ENCODE measurements around the gene PPM1F. TPM values are rescaled to one million over a fixed set of nuclear protein-coding genes. Genes with fewer than 3 reads are reported as not detected.

Gene PPM1F
- polyA plus RNA-seq, 2 of the 4 experiments (the other 2 are of a cell fraction) = 11.0 to 14.2 TPM

GRCh38 chr22:21963286-21963685 lies 10.6 kb upstream of the PPM1F start:
- FAIRE-seq (no peak), DNase-seq (ENCODE audit: low read depth in 1 of 2, low spot score in 1 of 2) (no peak), ATAC-seq (no peak)
- Histone ChIP-seq H3K9me3 (no peaks in the 10 kb centered on the region), H3K4me3 (no peak overlapping the region), H3K27ac (no peak overlapping the region), H3K4me1 (no peaks in the 10 kb centered on the region), H3K4me2 (no peak overlapping the region)
- ChIA-PET POLR2A (no interaction called here), CTCF (interaction anchor here (2.7 to 3.3 kb wide), 2 partner anchors 9 to 11 kb away, joined by 13 to 16 read pairs; partner anchors contain the start of gene PPM1F)
- no peak for TF ChIP-seq FOXS1 (CRISPR knock-in tag; IDR thresholded peaks at IDR 0.05)
- no peak for TF ChIP-seq KDM5A (IDR thresholded peaks at IDR 0.05)
- no peak for TF ChIP-seq GATA3 (IDR thresholded peaks at IDR 0.05; ENCODE audit: borderline replicate concordance)
- TF ChIP-seq ZFP36 (IDR thresholded peaks at IDR 0.05; ENCODE audit: borderline replicate concordance, partially characterized antibody) = no peak
- TF ChIP-seq CHD4 (IDR thresholded peaks at IDR 0.05; ENCODE audit: borderline replicate concordance) = no peak
- TF ChIP-seq MAFK (IDR thresholded peaks at IDR 0.05; ENCODE audit: partially characterized antibody) = no peak
- no peak for TF ChIP-seq HDAC2 (IDR thresholded peaks at IDR 0.05)
- TF ChIP-seq CEBPB (IDR thresholded peaks at IDR 0.05) = no peak
- TF ChIP-seq TP53 (CRISPR knock-in tag; IDR thresholded peaks at IDR 0.05) = no peak
- no peak for TF ChIP-seq NFE2L2 (conservative IDR thresholded peaks at IDR 0.05; ENCODE audit: low read length)
- 91% methylated on average over 7 of the region's 7 CpGs for WGBS (ENCODE audit: missing lambda C conversion rate)

GRCh38 chr22:21962655-21962949 lies 10.0 kb upstream of the PPM1F start:
- ChIA-PET CTCF (interaction anchor here (2.7 to 3.3 kb wide), 2 partner anchors 10 kb away, joined by 13 to 16 read pairs; partner anchors contain the start of gene PPM1F), POLR2A (no interaction called here)
- Histone ChIP-seq H3K4me3 (no peak overlapping the region), H3K4me1 (no peaks in the 10 kb centered on the region), H3K9me3 (no peaks in the 10 kb centered on the region), H3K27ac (no peak overlapping the region), H3K4me2 (no peak overlapping the region)
- TF ChIP-seq TFCP2L1 (CRISPR knock-in tag; IDR thresholded peaks at IDR 0.05) (no peak), SMC3 (IDR thresholded peaks at IDR 0.05) (no peak), HEYL (CRISPR knock-in tag; IDR thresholded peaks at IDR 0.05) (no peak), PHF8 (IDR thresholded peaks at IDR 0.05; ENCODE audit: borderline replicate concordance, low read depth) (no peak), KDM1A (IDR thresholded peaks at IDR 0.05; ENCODE audit: low read depth) (no peak), POLR2A (IDR thresholded peaks at IDR 0.05; ENCODE audit: low read length) (no peak), PBX3 (IDR thresholded peaks at IDR 0.05) (no peak), FOSL2 (IDR thresholded peaks at IDR 0.05) (no peak), FOSL2 (CRISPR knock-in tag; IDR thresholded peaks at IDR 0.05) (no peak), CBX8 (IDR thresholded peaks at IDR 0.05) (no peak), REST (IDR thresholded peaks at IDR 0.05) (no peak), TP53 (CRISPR knock-in tag; IDR thresholded peaks at IDR 0.05) (no peak), JUNB (IDR thresholded peaks at IDR 0.05) (no peak), CBX2 (IDR thresholded peaks at IDR 0.05; ENCODE audit: borderline replicate concordance, low read depth) (no peak)
- DNase-seq (ENCODE audit: low read depth in 1 of 2, low spot score in 1 of 2) = no peak
- no peak for ATAC-seq
- no peak for FAIRE-seq
- WGBS (ENCODE audit: missing lambda C conversion rate) = 98% methylated on average over 6 of the region's 11 CpGs
